Muscle layer of colon (tissue), 2 donors: Measurements from ENCODE around the gene FAAH2.

Experiments
- H3K27ac ChIP-seq: one replicate; pipeline ENCODE4 v1.7.0; 2013; ENCODE audit warnings: low read depth, mild to moderate bottlenecking, low read length, moderate library complexity
- H3K27me3 ChIP-seq, 2 donors: one replicate each; pipeline ENCODE4 v1.7.0; 2013; ENCODE audit warnings: low read length in 2 of 2, mild to moderate bottlenecking in 2 of 2; ENCODE audit not compliant: insufficient read depth in 2 of 2, control insufficient read depth in 1 of 2
- H3K36me3 ChIP-seq: one replicate; pipeline ENCODE4 v1.7.0; 2013; ENCODE audit warnings: mild to moderate bottlenecking, low read length; ENCODE audit not compliant: insufficient read depth
- H3K4me1 ChIP-seq: one replicate; pipeline ENCODE4 v1.7.0; 2013; ENCODE audit warnings: mild to moderate bottlenecking, low read length; ENCODE audit not compliant: insufficient read depth
- H3K4me3 ChIP-seq, 2 donors: one replicate each; pipeline ENCODE4 v1.7.0; 2013; ENCODE audit warnings: low read length in 2 of 2, low read depth in 1 of 2, mild to moderate bottlenecking in 1 of 2, moderate library complexity in 1 of 2
- H3K9ac ChIP-seq: one replicate; pipeline ENCODE4 v1.7.0; 2013; ENCODE audit warnings: low read length
- H3K9me3 ChIP-seq: one replicate; pipeline ENCODE4 v1.7.0; 2013; ENCODE audit warnings: mild to moderate bottlenecking, low read length
- donor health status: abdominal sarcoma.
- donor health status: Adenocarcinoma of cecum.

The FAAH2 gene

GRCh38 chrX:57286507-57287251 is at the start of gene FAAH2:
FAAH2 (plus strand) TSS chrX:57286706; CDS start chrX:57286826, 120 bp downstream.
- no peak within 1 kb of the TSS for H3K27ac ChIP-seq
- no peaks in the 10 kb centered on the region for H3K27me3 ChIP-seq
- no peaks in the 10 kb centered on the region for H3K4me1 ChIP-seq
- H3K9me3 ChIP-seq: no peaks in the 10 kb centered on the region
- H3K36me3 ChIP-seq: no peaks in the 10 kb centered on the region
- no peak within 1 kb of the TSS for H3K4me3 ChIP-seq
- no peak within 1 kb of the TSS for H3K9ac ChIP-seq

GRCh38 chrX:57241967-57242366 is 44.5 kb upstream of the FAAH2 start:
- H3K9me3 ChIP-seq: peaks cover 10% of the 10 kb centered on the region
- no peaks in the 10 kb centered on the region for H3K4me1 ChIP-seq
- H3K9ac ChIP-seq: no peak overlapping the region
- no peaks in the 10 kb centered on the region for H3K27me3 ChIP-seq
- no peaks in the 10 kb centered on the region for H3K36me3 ChIP-seq
- H3K4me3 ChIP-seq: no peak overlapping the region
- no peak overlapping the region for H3K27ac ChIP-seq

GRCh38 chrX:57251965-57252364 is 34.5 kb upstream of the FAAH2 start:
- H3K36me3 ChIP-seq: no peaks in the 10 kb centered on the region
- H3K4me1 ChIP-seq: no peaks in the 10 kb centered on the region
- peaks cover 0 to 5% of the 10 kb centered on the region in 2 donors for H3K27me3 ChIP-seq
- H3K9me3 ChIP-seq: no peaks in the 10 kb centered on the region
- no peak overlapping the region for H3K27ac ChIP-seq
- H3K4me3 ChIP-seq: no peak overlapping the region
- no peak overlapping the region for H3K9ac ChIP-seq

- Histone ChIP-seq H3K4me1 (no peaks in the 10 kb centered on the region), H3K9ac (no peak overlapping the region), H3K36me3 (no peaks in the 10 kb centered on the region), H3K27ac (no peak overlapping the region), H3K4me3 (no peak overlapping the region), H3K9me3 (peaks cover 9% of the 10 kb centered on the region), H3K27me3 (peaks cover 0 to 5% of the 10 kb centered on the region in 2 donors)
Measured at GRCh38 chrX:57265126-57265525, 21.4 kb upstream of the FAAH2 start.

GRCh38 chrX:57266275-57266674 is 20.2 kb upstream of the FAAH2 start:
- Histone ChIP-seq H3K9ac (no peak overlapping the region), H3K9me3 (peaks cover 9% of the 10 kb centered on the region), H3K27ac (no peak overlapping the region), H3K27me3 (peaks cover 0 to 5% of the 10 kb centered on the region in 2 donors), H3K4me1 (no peaks in the 10 kb centered on the region), H3K36me3 (no peaks in the 10 kb centered on the region), H3K4me3 (no peak overlapping the region)

GRCh38 chrX:57266871-57267270 is 19.6 kb upstream of the FAAH2 start:
- no peak overlapping the region for H3K27ac ChIP-seq
- H3K4me3 ChIP-seq: no peak overlapping the region

GRCh38 chrX:57267308-57267707 is 19.2 kb upstream of the FAAH2 start:
- Histone ChIP-seq H3K4me3 (no peak overlapping the region), H3K9me3 (peaks cover 9% of the 10 kb centered on the region), H3K27ac (no peak overlapping the region), H3K9ac (no peak overlapping the region), H3K4me1 (no peaks in the 10 kb centered on the region), H3K27me3 (peaks cover 0 to 5% of the 10 kb centered on the region in 2 donors), H3K36me3 (no peaks in the 10 kb centered on the region)

More at GRCh38 chrX:57266871-57267270, 19.6 kb upstream of the FAAH2 start:
- no peak overlapping the region for H3K9ac ChIP-seq
- no peaks in the 10 kb centered on the region for H3K4me1 ChIP-seq
- H3K9me3 ChIP-seq: peaks cover 9% of the 10 kb centered on the region
- no peaks in the 10 kb centered on the region for H3K36me3 ChIP-seq
- H3K27me3 ChIP-seq: peaks cover 0 to 5% of the 10 kb centered on the region in 2 donors

- H3K36me3 ChIP-seq: no peaks in the 10 kb centered on the region
- no peak overlapping the region for H3K27ac ChIP-seq
- H3K4me3 ChIP-seq: no peak overlapping the region
- no peak overlapping the region for H3K9ac ChIP-seq
- peaks cover 0 to 5% of the 10 kb centered on the region in 2 donors for H3K27me3 ChIP-seq
- H3K4me1 ChIP-seq: no peaks in the 10 kb centered on the region
- peaks cover 9% of the 10 kb centered on the region for H3K9me3 ChIP-seq
Measured at GRCh38 chrX:57270980-57271379, 15.5 kb upstream of the FAAH2 start.

GRCh38 chrX:57282568-57282967 is 3.9 kb upstream of the FAAH2 start:
- H3K4me3 ChIP-seq: no peak overlapping the region
- H3K9ac ChIP-seq: no peak overlapping the region
- H3K27me3 ChIP-seq: no peaks in the 10 kb centered on the region
- H3K36me3 ChIP-seq: no peaks in the 10 kb centered on the region
- no peak overlapping the region for H3K27ac ChIP-seq
- H3K9me3 ChIP-seq: no peaks in the 10 kb centered on the region
- H3K4me1 ChIP-seq: no peaks in the 10 kb centered on the region

GRCh38 chrX:57285001-57285400 is 1.5 kb upstream of the FAAH2 start:
- Histone ChIP-seq H3K9ac (no peak overlapping the region), H3K36me3 (no peaks in the 10 kb centered on the region), H3K27me3 (no peaks in the 10 kb centered on the region), H3K27ac (no peak overlapping the region), H3K4me3 (no peak overlapping the region), H3K9me3 (no peaks in the 10 kb centered on the region), H3K4me1 (no peaks in the 10 kb centered on the region)

- Histone ChIP-seq H3K36me3 (no peaks in the 10 kb centered on the region), H3K27ac (no peak overlapping the region), H3K27me3 (peaks cover 0 to 5% of the 10 kb centered on the region in 2 donors), H3K9me3 (no peaks in the 10 kb centered on the region), H3K4me3 (no peak overlapping the region), H3K4me1 (no peaks in the 10 kb centered on the region), H3K9ac (no peak overlapping the region)
Measured at GRCh38 chrX:57289089-57289488, 2.6 kb downstream of the FAAH2 start.

GRCh38 chrX:57294961-57295360 is 8.5 kb downstream of the FAAH2 start:
- Histone ChIP-seq H3K9ac (no peak overlapping the region), H3K27me3 (peaks cover 0 to 5% of the 10 kb centered on the region in 2 donors), H3K4me1 (no peaks in the 10 kb centered on the region), H3K4me3 (no peak overlapping the region), H3K9me3 (no peaks in the 10 kb centered on the region), H3K27ac (no peak overlapping the region), H3K36me3 (no peaks in the 10 kb centered on the region)
